HepG2 (cell line): ENCODE results near the gene POU2F1. TPM values are rescaled to one million over a fixed set of nuclear protein-coding genes. Genes with fewer than 3 reads are reported as not detected.

Source experiments
- ATRX ChIP-seq: sonication (generic); formaldehyde crosslinking; IDR thresholded peaks from 2 replicates; pipeline ENCODE4 v1.4.0; 2020; ENCODE audit warnings: missing genetic modification reagents, borderline replicate concordance
- GLI4 ChIP-seq: sonication (generic); formaldehyde crosslinking; IDR thresholded peaks from 2 replicates; pipeline ENCODE4 v1.5.1; 2020; ENCODE audit warnings: missing genetic modification reagents, mild to moderate bottlenecking, moderate library complexity, borderline replicate concordance
- HNF4A ChIP-seq: sonication (generic); formaldehyde crosslinking; IDR thresholded peaks from 2 replicates; pipeline ENCODE4 v1.4.0; 2020; ENCODE audit warnings: missing genetic modification reagents
- KDM3A ChIP-seq: IDR thresholded peaks from 2 replicates; pipeline ENCODE4 v1.6.1; 2018; ENCODE audit warnings: low read depth, missing compliant biosample characterization
- KDM5B ChIP-seq: sonication (generic); formaldehyde crosslinking; IDR thresholded peaks from 2 replicates; pipeline ENCODE4 v1.4.0; 2020; ENCODE audit warnings: missing genetic modification reagents, mild to moderate bottlenecking, borderline replicate concordance
- MAFK ChIP-seq, 2 experiments: IDR thresholded peaks in 1 of 2; conservative IDR thresholded peaks in 1 of 2; 2 replicates each; pipeline ENCODE4 v1.6.1; 2011; ENCODE audit warnings: improper control_type of control experiment in 2 of 2, low read length in 2 of 2
- MLLT10 ChIP-seq: sonication (generic); formaldehyde crosslinking; IDR thresholded peaks from 2 replicates; pipeline ENCODE4 v1.4.0; 2020; ENCODE audit warnings: missing genetic modification reagents
- MXD3 ChIP-seq: IDR thresholded peaks from 2 replicates; pipeline ENCODE4 v1.6.1; 2016; ENCODE audit warnings: mild to moderate bottlenecking, missing biosample characterization, missing genetic modification reagents
- NFE2 ChIP-seq: sonication (generic); formaldehyde crosslinking; IDR thresholded peaks from 2 replicates; pipeline ENCODE4 v1.4.0; 2020; ENCODE audit warnings: missing genetic modification reagents
- ONECUT2 ChIP-seq: sonication (generic); formaldehyde crosslinking; IDR thresholded peaks from 2 replicates; pipeline ENCODE4 v1.4.0; 2020; ENCODE audit warnings: missing genetic modification reagents
- REL ChIP-seq: sonication (generic); formaldehyde crosslinking; conservative IDR thresholded peaks from 2 replicates; pipeline ENCODE4 v1.8.0; 2022; ENCODE audit warnings: mild to moderate bottlenecking, missing genetic modification reagents, moderate library complexity
- ZBTB37 ChIP-seq: sonication (generic); formaldehyde crosslinking; IDR thresholded peaks from 2 replicates; pipeline ENCODE4 v1.4.0; 2020; ENCODE audit warnings: mild to moderate bottlenecking, missing genetic modification reagents
- ZNF230 ChIP-seq: sonication (generic); formaldehyde crosslinking; IDR thresholded peaks from 2 replicates; pipeline ENCODE4 v1.4.0; 2020; ENCODE audit warnings: mild to moderate bottlenecking, missing genetic modification reagents
- ZNF264 ChIP-seq: sonication (generic); formaldehyde crosslinking; IDR thresholded peaks from 2 replicates; pipeline ENCODE4 v1.4.0; 2020; ENCODE audit warnings: missing genetic modification reagents
- ZNF276 ChIP-seq: sonication (generic); formaldehyde crosslinking; IDR thresholded peaks from 2 replicates; pipeline ENCODE4 v1.4.0; 2020; ENCODE audit warnings: mild to moderate bottlenecking, low read depth, missing genetic modification reagents
- ZNF3 ChIP-seq: IDR thresholded peaks from 2 replicates; pipeline ENCODE4 v1.7.0; 2017; ENCODE audit warnings: inconsistent platforms
- ZNF430 ChIP-seq: sonication (generic); formaldehyde crosslinking; IDR thresholded peaks from 2 replicates; pipeline ENCODE4 v1.9.0; 2021; ENCODE audit warnings: mild to moderate bottlenecking, missing genetic modification reagents
- ZNF510 ChIP-seq: sonication (generic); formaldehyde crosslinking; IDR thresholded peaks from 2 replicates; pipeline ENCODE4 v1.4.0; 2020; ENCODE audit warnings: low read depth, mild to moderate bottlenecking, missing genetic modification reagents
- ZNF549 ChIP-seq: sonication (generic); formaldehyde crosslinking; IDR thresholded peaks from 2 replicates; pipeline ENCODE4 v1.5.0; 2020; ENCODE audit warnings: missing genetic modification reagents
- ZNF576 ChIP-seq: sonication (generic); formaldehyde crosslinking; IDR thresholded peaks from 2 replicates; pipeline ENCODE4 v1.4.0; 2020; ENCODE audit warnings: mild to moderate bottlenecking, missing genetic modification reagents
- ZNF619 ChIP-seq: sonication (generic); formaldehyde crosslinking; IDR thresholded peaks from 2 replicates; pipeline ENCODE4 v1.4.0; 2020; ENCODE audit warnings: mild to moderate bottlenecking, missing genetic modification reagents
- ZNF674 ChIP-seq: sonication (generic); formaldehyde crosslinking; IDR thresholded peaks from 2 replicates; pipeline ENCODE4 v1.5.0; 2020; ENCODE audit warnings: low read depth, mild to moderate bottlenecking, missing genetic modification reagents
- ZNF780A ChIP-seq: sonication (generic); formaldehyde crosslinking; IDR thresholded peaks from 2 replicates; pipeline ENCODE4 v1.8.0; 2022; ENCODE audit warnings: mild to moderate bottlenecking, missing genetic modification reagents, moderate library complexity
- ZNF781 ChIP-seq: sonication (generic); formaldehyde crosslinking; IDR thresholded peaks from 2 replicates; pipeline ENCODE4 v1.5.1; 2020; ENCODE audit warnings: borderline replicate concordance, mild to moderate bottlenecking, missing genetic modification reagents; ENCODE audit errors: not compliant biosample characterization
- ZNF891 ChIP-seq: sonication (generic); formaldehyde crosslinking; IDR thresholded peaks from 2 replicates; pipeline ENCODE4 v1.5.0; 2020; ENCODE audit warnings: mild to moderate bottlenecking, missing genetic modification reagents
- polyA plus RNA-seq, 8 experiments: library from polyadenylated mRNA; depleted of rRNA in 3 of 8; stranded (reverse) in 7 of 8; unstranded in 1 of 8; fragments of >200 nt; fragmentation: Illumina TruSeq in 4 of 8; extraction: Trizol in 4 of 8; gene quantifications; 2 replicates each; pipeline versions ENCODE4 v1.2.1 to v1.2.3, GENCODE V29; 2011 to 2016; ENCODE audit warnings: low read depth in 4 of 8, missing spikeins in 1 of 8, mixed read lengths in 1 of 8; ENCODE audit not compliant: insufficient read depth in 1 of 8
- total RNA-seq, 5 experiments: library from RNA; depleted of rRNA; stranded (reverse); fragments of >200 nt; fragmentation: Illumina TruSeq; extraction: Trizol; gene quantifications; 2 replicates each; pipeline ENCODE4 v1.2.3, GENCODE V29; 2016; ENCODE audit warnings: low read depth in 1 of 5
- TF ChIP-seq, protein P1 (sequence below): sonication (generic); formaldehyde crosslinking; conservative IDR thresholded peaks from 2 replicates; pipeline ENCODE4 v1.8.0; 2022; ENCODE audit warnings: low read depth, missing genetic modification reagents

The POU2F1 gene
- total and polyA plus RNA-seq, 2 of the 13 experiments (the other 11 are each of a cell fraction or from before 2014, with no cell fraction given): 10.2 to 13.0 TPM

DNA sequence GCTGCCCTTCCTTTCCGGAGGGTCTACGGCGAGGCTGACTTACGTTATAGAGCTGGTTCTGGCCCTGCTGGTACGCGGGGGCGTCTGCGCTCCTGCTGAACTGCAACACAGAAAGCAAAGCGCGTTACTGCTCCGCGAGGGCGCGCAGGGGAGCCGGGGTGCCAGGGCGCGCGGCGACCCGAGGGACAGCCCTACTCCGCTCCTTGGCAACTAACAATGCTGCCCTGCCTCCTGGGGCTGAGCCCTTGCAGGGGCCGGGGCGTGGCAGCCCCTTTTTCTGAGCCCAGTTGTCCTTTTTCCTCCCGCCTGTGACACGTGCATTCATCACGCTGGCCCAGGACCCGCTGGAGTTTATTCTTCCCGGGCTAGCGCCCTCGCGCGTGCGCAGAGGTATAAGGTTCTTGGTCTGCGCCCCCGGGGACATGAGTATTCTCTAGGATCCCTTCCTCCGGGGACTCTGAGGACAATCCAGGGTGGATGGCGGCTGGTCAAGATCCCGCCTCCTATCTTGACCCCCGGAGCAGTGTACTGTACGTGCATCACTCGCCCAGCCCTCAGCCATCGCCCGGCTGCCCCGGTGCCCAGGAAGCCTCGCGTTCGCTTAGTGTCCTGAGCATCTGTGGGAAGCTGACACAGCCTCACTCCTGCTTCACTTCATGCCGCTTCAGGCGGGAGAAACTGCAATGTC, 218.8 kb downstream of the POU2F1 start (continued):
- TF ChIP-seq ZNF781 (CRISPR knock-in tag) (peak; percentile 39), ZNF576 (no peak), GLI4 (CRISPR knock-in tag) (no peak), ZNF674 (CRISPR knock-in tag) (no peak), ZBTB37 (CRISPR knock-in tag) (no peak), NFE2 (CRISPR knock-in tag) (no peak), ZNF3 (CRISPR knock-in tag) (no peak), HNF4A (no peak), ATRX (no peak), ZNF430 (peak; percentile 52; the same call in 1 of the 2 replicates), MLLT10 (no peak), ZNF619 (no peak), KDM5B (CRISPR knock-in tag) (peak; percentile 68; the same call in 1 of the 2 replicates), ZNF230 (CRISPR knock-in tag) (no peak), ZNF276 (CRISPR knock-in tag) (no peak), REL (CRISPR knock-in tag) (no peak; the same call in 1 of the 2 replicates), ZNF549 (CRISPR knock-in tag) (no peak), ZNF264 (CRISPR knock-in tag) (no peak), ZNF891 (CRISPR knock-in tag) (no peak), ZNF780A (CRISPR knock-in tag) (0 out of 2 replicates have a peak, but pooled peaks have one; percentile 48), ONECUT2 (CRISPR knock-in tag) (no peak), MXD3 (CRISPR knock-in tag) (peak; percentile 71), KDM3A (no peak), ZNF510 (CRISPR knock-in tag) (no peak), MAFK (conservative IDR thresholded peaks at IDR 0.05 in 1 of 2, IDR thresholded peaks at IDR 0.05 in 1 of 2; ENCODE audit: low read length in 2 of 2) (no peak)
- TF ChIP-seq, protein P1, sequence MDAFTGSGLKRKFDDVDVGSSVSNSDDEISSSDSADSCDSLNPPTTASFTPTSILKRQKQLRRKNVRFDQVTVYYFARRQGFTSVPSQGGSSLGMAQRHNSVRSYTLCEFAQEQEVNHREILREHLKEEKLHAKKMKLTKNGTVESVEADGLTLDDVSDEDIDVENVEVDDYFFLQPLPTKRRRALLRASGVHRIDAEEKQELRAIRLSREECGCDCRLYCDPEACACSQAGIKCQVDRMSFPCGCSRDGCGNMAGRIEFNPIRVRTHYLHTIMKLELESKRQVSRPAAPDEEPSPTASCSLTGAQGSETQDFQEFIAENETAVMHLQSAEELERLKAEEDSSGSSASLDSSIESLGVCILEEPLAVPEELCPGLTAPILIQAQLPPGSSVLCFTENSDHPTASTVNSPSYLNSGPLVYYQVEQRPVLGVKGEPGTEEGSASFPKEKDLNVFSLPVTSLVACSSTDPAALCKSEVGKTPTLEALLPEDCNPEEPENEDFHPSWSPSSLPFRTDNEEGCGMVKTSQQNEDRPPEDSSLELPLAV (CRISPR knock-in tag): 0 out of 2 replicates have a peak, but pooled peaks have one; percentile 41
